Measurements from ENCODE around the gene OPALIN. TPM values are rescaled to one million over a fixed set of nuclear protein-coding genes. Genes with fewer than 3 reads are reported as not detected.

Gene OPALIN
- polyA plus RNA-seq, 1 of the 3 experiments (the other 2 are of a cell fraction), result not detected

DNA sequence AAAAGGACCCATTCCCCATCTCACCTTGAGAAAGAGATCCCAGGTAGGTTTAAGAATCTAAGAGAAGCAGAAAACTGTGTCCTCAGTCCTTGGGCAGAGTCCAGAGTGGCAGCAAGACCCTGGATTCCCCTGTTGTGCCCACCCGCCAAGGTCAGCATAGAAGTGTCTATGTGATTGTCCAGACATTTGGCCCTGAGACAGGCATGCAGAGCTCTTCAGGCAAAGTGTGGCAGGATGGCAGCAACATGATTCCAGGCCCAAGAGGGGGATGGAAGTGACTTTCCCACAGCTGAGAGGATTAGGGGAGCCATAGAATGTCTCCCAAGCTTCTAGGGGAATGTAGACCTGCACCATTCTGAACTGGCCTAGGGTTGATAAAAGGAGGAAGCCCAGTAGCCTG lies 39.1 kb upstream of the OPALIN start:
- no peak overlapping the region for H3K9ac ChIP-seq

More for the DNA sequence above, 39.1 kb upstream of the OPALIN start:
- no peaks in the 10 kb centered on the region for H3K9me2 ChIP-seq
- H3K27ac ChIP-seq (ENCODE audit: low read depth in 2 of 2, low read length in 1 of 2), result no peak overlapping the region
- 70% methylated on average over 1 of the region's 1 CpG for WGBS (ENCODE audit: low lambda C conversion rate)
- H3F3A ChIP-seq (replicated peaks; ENCODE audit: insufficient read depth), result no peaks in the 10 kb centered on the region
- H3K79me2 ChIP-seq (ENCODE audit: insufficient read depth), result no peaks in the 10 kb centered on the region
- TF ChIP-seq, protein P1, sequence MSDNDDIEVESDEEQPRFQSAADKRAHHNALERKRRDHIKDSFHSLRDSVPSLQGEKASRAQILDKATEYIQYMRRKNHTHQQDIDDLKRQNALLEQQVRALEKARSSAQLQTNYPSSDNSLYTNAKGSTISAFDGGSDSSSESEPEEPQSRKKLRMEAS (IDR thresholded peaks at IDR 0.05; ENCODE audit: low read depth), result no peak
- TF ChIP-seq RAD21 (IDR thresholded peaks at IDR 0.05; ENCODE audit: low read length) (no peak), NFIC (IDR thresholded peaks at IDR 0.05; ENCODE audit: borderline replicate concordance) (no peak), RCOR1 (IDR thresholded peaks at IDR 0.05; ENCODE audit: low read length) (no peak), NRF1 (IDR thresholded peaks at IDR 0.05; ENCODE audit: low read depth, low read length) (no peak), CHD2 (IDR thresholded peaks at IDR 0.05; ENCODE audit: low read length, partially characterized antibody) (no peak), GATA2 (CRISPR knock-in tag; IDR thresholded peaks at IDR 0.05) (no peak), TCF12 (IDR thresholded peaks at IDR 0.05) (no peak), RFX5 (IDR thresholded peaks at IDR 0.05; ENCODE audit: low read length) (no peak), JUND (IDR thresholded peaks at IDR 0.05) (no peak), SMC3 (IDR thresholded peaks at IDR 0.05; ENCODE audit: low read depth, low read length) (no peak), POLR2AphosphoS5 (IDR thresholded peaks at IDR 0.05; ENCODE audit: low read depth, low read length) (no peak)
- TF ChIP-seq, protein P2, sequence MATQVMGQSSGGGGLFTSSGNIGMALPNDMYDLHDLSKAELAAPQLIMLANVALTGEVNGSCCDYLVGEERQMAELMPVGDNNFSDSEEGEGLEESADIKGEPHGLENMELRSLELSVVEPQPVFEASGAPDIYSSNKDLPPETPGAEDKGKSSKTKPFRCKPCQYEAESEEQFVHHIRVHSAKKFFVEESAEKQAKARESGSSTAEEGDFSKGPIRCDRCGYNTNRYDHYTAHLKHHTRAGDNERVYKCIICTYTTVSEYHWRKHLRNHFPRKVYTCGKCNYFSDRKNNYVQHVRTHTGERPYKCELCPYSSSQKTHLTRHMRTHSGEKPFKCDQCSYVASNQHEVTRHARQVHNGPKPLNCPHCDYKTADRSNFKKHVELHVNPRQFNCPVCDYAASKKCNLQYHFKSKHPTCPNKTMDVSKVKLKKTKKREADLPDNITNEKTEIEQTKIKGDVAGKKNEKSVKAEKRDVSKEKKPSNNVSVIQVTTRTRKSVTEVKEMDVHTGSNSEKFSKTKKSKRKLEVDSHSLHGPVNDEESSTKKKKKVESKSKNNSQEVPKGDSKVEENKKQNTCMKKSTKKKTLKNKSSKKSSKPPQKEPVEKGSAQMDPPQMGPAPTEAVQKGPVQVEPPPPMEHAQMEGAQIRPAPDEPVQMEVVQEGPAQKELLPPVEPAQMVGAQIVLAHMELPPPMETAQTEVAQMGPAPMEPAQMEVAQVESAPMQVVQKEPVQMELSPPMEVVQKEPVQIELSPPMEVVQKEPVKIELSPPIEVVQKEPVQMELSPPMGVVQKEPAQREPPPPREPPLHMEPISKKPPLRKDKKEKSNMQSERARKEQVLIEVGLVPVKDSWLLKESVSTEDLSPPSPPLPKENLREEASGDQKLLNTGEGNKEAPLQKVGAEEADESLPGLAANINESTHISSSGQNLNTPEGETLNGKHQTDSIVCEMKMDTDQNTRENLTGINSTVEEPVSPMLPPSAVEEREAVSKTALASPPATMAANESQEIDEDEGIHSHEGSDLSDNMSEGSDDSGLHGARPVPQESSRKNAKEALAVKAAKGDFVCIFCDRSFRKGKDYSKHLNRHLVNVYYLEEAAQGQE (IDR thresholded peaks at IDR 0.05; ENCODE audit: low read depth, low read length), result no peak
- TF ChIP-seq, protein P3, sequence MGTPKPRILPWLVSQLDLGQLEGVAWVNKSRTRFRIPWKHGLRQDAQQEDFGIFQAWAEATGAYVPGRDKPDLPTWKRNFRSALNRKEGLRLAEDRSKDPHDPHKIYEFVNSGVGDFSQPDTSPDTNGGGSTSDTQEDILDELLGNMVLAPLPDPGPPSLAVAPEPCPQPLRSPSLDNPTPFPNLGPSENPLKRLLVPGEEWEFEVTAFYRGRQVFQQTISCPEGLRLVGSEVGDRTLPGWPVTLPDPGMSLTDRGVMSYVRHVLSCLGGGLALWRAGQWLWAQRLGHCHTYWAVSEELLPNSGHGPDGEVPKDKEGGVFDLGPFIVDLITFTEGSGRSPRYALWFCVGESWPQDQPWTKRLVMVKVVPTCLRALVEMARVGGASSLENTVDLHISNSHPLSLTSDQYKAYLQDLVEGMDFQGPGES (IDR thresholded peaks at IDR 0.05; ENCODE audit: low read depth, low read length), result no peak
- TF ChIP-seq, protein P4, sequence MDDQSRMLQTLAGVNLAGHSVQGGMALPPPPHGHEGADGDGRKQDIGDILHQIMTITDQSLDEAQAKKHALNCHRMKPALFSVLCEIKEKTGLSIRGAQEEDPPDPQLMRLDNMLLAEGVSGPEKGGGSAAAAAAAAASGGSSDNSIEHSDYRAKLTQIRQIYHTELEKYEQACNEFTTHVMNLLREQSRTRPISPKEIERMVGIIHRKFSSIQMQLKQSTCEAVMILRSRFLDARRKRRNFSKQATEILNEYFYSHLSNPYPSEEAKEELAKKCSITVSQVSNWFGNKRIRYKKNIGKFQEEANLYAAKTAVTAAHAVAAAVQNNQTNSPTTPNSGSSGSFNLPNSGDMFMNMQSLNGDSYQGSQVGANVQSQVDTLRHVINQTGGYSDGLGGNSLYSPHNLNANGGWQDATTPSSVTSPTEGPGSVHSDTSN (IDR thresholded peaks at IDR 0.05), result no peak
- TF ChIP-seq, protein P5, sequence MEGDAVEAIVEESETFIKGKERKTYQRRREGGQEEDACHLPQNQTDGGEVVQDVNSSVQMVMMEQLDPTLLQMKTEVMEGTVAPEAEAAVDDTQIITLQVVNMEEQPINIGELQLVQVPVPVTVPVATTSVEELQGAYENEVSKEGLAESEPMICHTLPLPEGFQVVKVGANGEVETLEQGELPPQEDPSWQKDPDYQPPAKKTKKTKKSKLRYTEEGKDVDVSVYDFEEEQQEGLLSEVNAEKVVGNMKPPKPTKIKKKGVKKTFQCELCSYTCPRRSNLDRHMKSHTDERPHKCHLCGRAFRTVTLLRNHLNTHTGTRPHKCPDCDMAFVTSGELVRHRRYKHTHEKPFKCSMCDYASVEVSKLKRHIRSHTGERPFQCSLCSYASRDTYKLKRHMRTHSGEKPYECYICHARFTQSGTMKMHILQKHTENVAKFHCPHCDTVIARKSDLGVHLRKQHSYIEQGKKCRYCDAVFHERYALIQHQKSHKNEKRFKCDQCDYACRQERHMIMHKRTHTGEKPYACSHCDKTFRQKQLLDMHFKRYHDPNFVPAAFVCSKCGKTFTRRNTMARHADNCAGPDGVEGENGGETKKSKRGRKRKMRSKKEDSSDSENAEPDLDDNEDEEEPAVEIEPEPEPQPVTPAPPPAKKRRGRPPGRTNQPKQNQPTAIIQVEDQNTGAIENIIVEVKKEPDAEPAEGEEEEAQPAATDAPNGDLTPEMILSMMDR (IDR thresholded peaks at IDR 0.05), result no peak
- no peak overlapping the region for H3K4me3 ChIP-seq (ENCODE audit: low read depth in 2 of 2, low read length in 1 of 2)
- no peak for DNase-seq
- peaks cover 28% of the 10 kb centered on the region; the same call in 1 of the 2 replicates for H3K27me3 ChIP-seq (ENCODE audit: insufficient read depth)
- H3K4me1 ChIP-seq (ENCODE audit: control insufficient read depth in 1 of 2, insufficient read depth in 2 of 2, low read depth in 1 of 2, low read length in 1 of 2), result no peaks in the 10 kb centered on the region; a peak in 1 of 4 replicates
- no peak overlapping the region for H2AFZ ChIP-seq (ENCODE audit: low read depth)
- no peak overlapping the region for H3K4me2 ChIP-seq
- H3K9me3 ChIP-seq, result no peaks in the 10 kb centered on the region
- no peaks in the 10 kb centered on the region for H4K20me1 ChIP-seq (ENCODE audit: insufficient read depth)
- CTCF ChIA-PET, result interaction anchor here (4.9 to 10.5 kb wide), 4 partner anchors 14 to 114 kb away, joined by 28 to 159 read pairs (median 76); partner anchors contain the start of gene TLL2
- no peaks in the 10 kb centered on the region for H3K36me3 ChIP-seq (replicated peaks in 1 of 2; ENCODE audit: control insufficient read depth in 1 of 2, insufficient read depth in 2 of 2, low read length in 1 of 2)
- POLR2A ChIA-PET, result no interaction called here
